G401.6 (cell line): ENCODE data around the gene TXNRD3.
"Not testable (repeated sequence)": the region's sequence is repeated elsewhere in the genome, so short reads cannot be mapped to it uniquely, and the experiment has no call there.

ENCODE experiments used
- FAIRE-seq: peaks from 2 replicates; lab custom pipeline; 2012; peaks lifted over from hg19 to GRCh38; lab: Jason Lieb, UNC

TXNRD3 gene

GRCh38 chr3:126644615-126645014 lies 10.3 kb downstream of the TXNRD3 start:
- FAIRE-seq = no peak

- FAIRE-seq = no peak
These were observed 16.1 kb downstream of the TXNRD3 start for GRCh38 chr3:126638790-126639189.

- FAIRE-seq = no peak
These were observed 18.5 kb downstream of the TXNRD3 start for GRCh38 chr3:126636436-126636835.

GRCh38 chr3:126634803-126635202 lies 20.1 kb downstream of the TXNRD3 start:
- FAIRE-seq = no peak

- FAIRE-seq = no peak
These were observed 24.9 kb downstream of the TXNRD3 start for GRCh38 chr3:126630020-126630419.

GRCh38 chr3:126625735-126626134 lies 29.2 kb downstream of the TXNRD3 start:
- not testable (repeated sequence) for FAIRE-seq

GRCh38 chr3:126622694-126623093 lies 32.2 kb downstream of the TXNRD3 start:
- no peak for FAIRE-seq

GRCh38 chr3:126621627-126622345 lies 33.1 kb downstream of the TXNRD3 start:
- no peak for FAIRE-seq

- no peak for FAIRE-seq
These were observed 33.8 kb downstream of the TXNRD3 start for GRCh38 chr3:126621171-126621570.

- FAIRE-seq = no peak
These were observed 34.2 kb downstream of the TXNRD3 start for GRCh38 chr3:126620738-126621137.

GRCh38 chr3:126618760-126619159 lies 36.2 kb downstream of the TXNRD3 start:
- FAIRE-seq = no peak

- FAIRE-seq = no peak
These were observed 36.9 kb downstream of the TXNRD3 start for GRCh38 chr3:126618021-126618420.

- FAIRE-seq = no peak
These were observed 37.4 kb downstream of the TXNRD3 start for GRCh38 chr3:126617571-126617970.

- no peak for FAIRE-seq
These were observed 38.0 kb downstream of the TXNRD3 start for GRCh38 chr3:126616931-126617330.

- no peak for FAIRE-seq
These were observed 41.3 kb downstream of the TXNRD3 start for GRCh38 chr3:126613479-126614188.

- no peak for FAIRE-seq
These were observed 42.3 kb downstream of the TXNRD3 start for GRCh38 chr3:126612479-126613205.

- no peak for FAIRE-seq
These were observed 45.0 kb downstream of the TXNRD3 start for GRCh38 chr3:126609909-126610308.

- FAIRE-seq = no peak
These were observed 47.6 kb downstream of the TXNRD3 start for GRCh38 chr3:126607214-126607908.

GRCh38 chr3:126606001-126606400 lies 48.9 kb downstream of the TXNRD3 start:
- no peak for FAIRE-seq

- FAIRE-seq = no peak
These were observed 50.2 kb downstream of the TXNRD3 start for GRCh38 chr3:126604691-126605090.

GRCh38 chr3:126599101-126599500 lies 55.8 kb downstream of the TXNRD3 start:
- FAIRE-seq = no peak

GRCh38 chr3:126595479-126595878 lies 59.4 kb downstream of the TXNRD3 start:
- not testable (repeated sequence) for FAIRE-seq

GRCh38 chr3:126591515-126591914 lies 63.4 kb downstream of the TXNRD3 start:
- not testable (repeated sequence) for FAIRE-seq
